Stimulated activated CD4-positive, alpha-beta T cell treated with anti-CD3 and anti-CD28 coated beads, Interleukin-1b, Interleukin-23, amount 100 ng/mL, for 48 hours (primary cell): ENCODE measurements around the gene NXNL1.
A peak's percentile ranks its signal among the peaks of the same experiment; 100 is the strongest.
"Not testable (repeated sequence)": the region's sequence is repeated elsewhere in the genome, so short reads cannot be mapped to it uniquely, and the experiment has no call there.

Experiments
- DNase-seq: peaks from one replicate; pipeline ENCODE4 v3.0.0-alpha.2; 2020

NXNL1 gene

GRCh38 chr19:17460372-17461230 is at the start of gene NXNL1:
Gene NXNL1, minus strand, starts transcription at chr19:17460926. Its CDS starts 57 bp downstream, at chr19:17460869.
- no peak for DNase-seq

GRCh38 chr19:17508558-17508933 is 47.8 kb upstream of the NXNL1 start:
- not testable (repeated sequence) for DNase-seq

GRCh38 chr19:17506745-17507144 is 46.0 kb upstream of the NXNL1 start:
- DNase-seq, result no peak

GRCh38 chr19:17505223-17505622 is 44.5 kb upstream of the NXNL1 start:
- no peak for DNase-seq

GRCh38 chr19:17504456-17504855 is 43.7 kb upstream of the NXNL1 start:
- no peak for DNase-seq

GRCh38 chr19:17504030-17504429 is 43.3 kb upstream of the NXNL1 start:
- no peak for DNase-seq

GRCh38 chr19:17503240-17503639 is 42.5 kb upstream of the NXNL1 start:
- no peak for DNase-seq

GRCh38 chr19:17500447-17501198 is 39.9 kb upstream of the NXNL1 start:
- no peak for DNase-seq

GRCh38 chr19:17499648-17500446 is 39.1 kb upstream of the NXNL1 start:
- DNase-seq, result no peak

GRCh38 chr19:17499025-17499424 is 38.3 kb upstream of the NXNL1 start:
- DNase-seq, result not testable (repeated sequence)

GRCh38 chr19:17497149-17497798 is 36.5 kb upstream of the NXNL1 start:
- DNase-seq, result no peak

- DNase-seq, result peak; percentile 86
These were observed 35.7 kb upstream of the NXNL1 start for GRCh38 chr19:17496337-17496997.

- no peak for DNase-seq
These were observed 35.0 kb upstream of the NXNL1 start for GRCh38 chr19:17495639-17496296.

GRCh38 chr19:17491287-17491686 is 30.6 kb upstream of the NXNL1 start:
- DNase-seq, result no peak

GRCh38 chr19:17490411-17490810 is 29.7 kb upstream of the NXNL1 start:
- DNase-seq, result no peak

GRCh38 chr19:17489392-17490030 is 28.8 kb upstream of the NXNL1 start:
- no peak for DNase-seq

- peak; percentile 89 for DNase-seq
These were observed 28.1 kb upstream of the NXNL1 start for GRCh38 chr19:17488593-17489391.

- DNase-seq, result no peak
These were observed 26.8 kb upstream of the NXNL1 start for GRCh38 chr19:17487284-17488121.

GRCh38 chr19:17486545-17487240 is 26.0 kb upstream of the NXNL1 start:
- DNase-seq, result no peak
